ENCODE data around the gene TSPAN15.

GRCh38 chr10:69412232-69412790, 39.0 kb upstream of the TSPAN15 start:
- no peak for TF ChIP-seq EZH2phosphoT487 (IDR thresholded peaks at IDR 0.05; ENCODE audit: insufficient read depth, low read depth)
- TF ChIP-seq EZH2 (IDR thresholded peaks at IDR 0.05; ENCODE audit: insufficient read depth, poor library complexity, severe bottlenecking), result no peak

Measured in GM23248 (cell line).